ENCODE results near the gene RABEP1. TPM values are rescaled to one million over a fixed set of nuclear protein-coding genes. Genes with fewer than 3 reads are reported as not detected.
"Not testable (repeated sequence)": the region's sequence is repeated elsewhere in the genome, so short reads cannot be mapped to it uniquely, and the experiment has no call there.

Gene RABEP1
- 33.4 TPM for total RNA-seq

GRCh38 chr17:5281814-5282641 is at the start of gene RABEP1:
RABEP1 (plus strand) TSS chr17:5282284; CDS start chr17:5282487, 203 bp downstream.
- intact Hi-C loops (cut with DNase I), result no loop called here

GRCh38 chr17:5233492-5233891 is 48.6 kb upstream of the RABEP1 start:
- H3K27me3 ChIP-seq; H3K9me3 ChIP-seq; H3K27ac ChIP-seq; H3K4me1 ChIP-seq; H3K36me3 ChIP-seq; DNase-seq (ENCODE audit: extremely low spot score in 2 of 2); H3K4me3 ChIP-seq; intact Hi-C loops (cut with DNase I): not testable (repeated sequence)

More at GRCh38 chr17:5281814-5282641, at the start of gene RABEP1:
- Histone ChIP-seq H3K9me3 (no peaks in the 10 kb centered on the region), H3K4me1 (peaks cover 27% of the 10 kb centered on the region), H3K27ac (peak within 1 kb of the TSS; percentile 79), H3K4me3 (peak within 1 kb of the TSS; percentile 62 to 86), H3K36me3 (no peaks in the 10 kb centered on the region), H3K27me3 (no peaks in the 10 kb centered on the region)
- TF ChIP-seq CTCF (IDR thresholded peaks at IDR 0.05), result peak in 1 of 3 experiments; percentile 13
- peak in 1 of 2 donors; percentile 79 for TF ChIP-seq POLR2A (IDR thresholded peaks at IDR 0.05)
- peak; percentile 58 to 71 for TF ChIP-seq POLR2AphosphoS5 (IDR thresholded peaks at IDR 0.05; ENCODE audit: insufficient read depth in 1 of 2, low read depth in 1 of 2)
- DNase-seq (ENCODE audit: extremely low spot score in 2 of 2), result peak in 1 of 2 donors; percentile 89

- intact Hi-C loops (cut with DNase I), result no loop called here
- Histone ChIP-seq H3K36me3 (no peaks in the 10 kb centered on the region), H3K4me3 (no peak within 1 kb of the TSS), H3K4me1 (no peaks in the 10 kb centered on the region), H3K27ac (no peak within 1 kb of the TSS), H3K27me3 (no peaks in the 10 kb centered on the region), H3K9me3 (no peaks in the 10 kb centered on the region)
- DNase-seq (ENCODE audit: extremely low spot score in 2 of 2), result no peak
- peak in 1 of 2 donors; percentile 24 for TF ChIP-seq POLR2AphosphoS5 (IDR thresholded peaks at IDR 0.05; ENCODE audit: insufficient read depth in 1 of 2, low read depth in 1 of 2)
- TF ChIP-seq CTCF (IDR thresholded peaks at IDR 0.05), result no peak
- TF ChIP-seq POLR2A (IDR thresholded peaks at IDR 0.05), result no peak
Observed at GRCh38 chr17:5234645-5235576, 47.2 kb upstream of the RABEP1 start, which contains the start of gene SCIMP. SCIMP (minus strand) TSS chr17:5234860; CDS start chr17:5234755, 105 bp downstream.

- H3K4me3 ChIP-seq, result no peak overlapping the region
- H3K4me1 ChIP-seq, result no peaks in the 10 kb centered on the region
- H3K27me3 ChIP-seq, result no peaks in the 10 kb centered on the region
- H3K27ac ChIP-seq, result no peak overlapping the region
- intact Hi-C loops (cut with DNase I), result no loop called here
- H3K36me3 ChIP-seq, result no peaks in the 10 kb centered on the region
- no peaks in the 10 kb centered on the region for H3K9me3 ChIP-seq
- DNase-seq (ENCODE audit: extremely low spot score in 2 of 2), result no peak
- TF ChIP-seq POLR2AphosphoS5 (IDR thresholded peaks at IDR 0.05; ENCODE audit: insufficient read depth in 1 of 2, low read depth in 1 of 2) (no peak), POLR2A (IDR thresholded peaks at IDR 0.05) (no peak), CTCF (IDR thresholded peaks at IDR 0.05) (no peak)
Observed at GRCh38 chr17:5236938-5237540, 45.0 kb upstream of the RABEP1 start.

- H3K4me3 ChIP-seq, result no peak overlapping the region
- no peaks in the 10 kb centered on the region for H3K27me3 ChIP-seq
- no peaks in the 10 kb centered on the region for H3K36me3 ChIP-seq
- no peak for DNase-seq (ENCODE audit: extremely low spot score in 2 of 2)
- no peaks in the 10 kb centered on the region for H3K9me3 ChIP-seq
- no peak overlapping the region for H3K27ac ChIP-seq
- H3K4me1 ChIP-seq, result no peaks in the 10 kb centered on the region
- TF ChIP-seq POLR2A (IDR thresholded peaks at IDR 0.05), result no peak
- peak in 1 of 3 experiments; percentile 22 for TF ChIP-seq CTCF (IDR thresholded peaks at IDR 0.05)
- intact Hi-C loops (cut with DNase I), result no loop called here
Observed at GRCh38 chr17:5237541-5238016, 44.5 kb upstream of the RABEP1 start.
